ENCODE results near the gene SRSF7. TPM values are rescaled to one million over a fixed set of nuclear protein-coding genes. Genes with fewer than 3 reads are reported as not detected.
"Not testable (repeated sequence)": the region's sequence is repeated elsewhere in the genome, so short reads cannot be mapped to it uniquely, and the experiment has no call there.

The SRSF7 gene
- polyA plus RNA-seq, 2 donors = 102 to 136 TPM

GRCh38 chr2:38720613-38721241 is 30.4 kb downstream of the SRSF7 start:
- H3K27me3 ChIP-seq (ENCODE audit: control insufficient read depth in 1 of 2, insufficient read depth in 2 of 2, low read length in 2 of 2) = no peaks in the 10 kb centered on the region
- 24 to 39% methylated on average over 4 of the region's 4 CpGs for WGBS, 2 donors
- no peaks in the 10 kb centered on the region for H3K9me3 ChIP-seq (ENCODE audit: control insufficient read depth in 2 of 2, insufficient read depth in 1 of 2, low read depth in 1 of 2, low read length in 1 of 2)
- no peak overlapping the region for H3K4me3 ChIP-seq (ENCODE audit: low read depth in 1 of 2, low read length in 2 of 2)
- peak overlapping the region; percentile 51 to 64 for H3K27ac ChIP-seq (ENCODE audit: low read depth in 2 of 2, low read length in 1 of 2)
- no peaks in the 10 kb centered on the region for H3K36me3 ChIP-seq (ENCODE audit: control insufficient read depth in 2 of 2, insufficient read depth in 2 of 2, low read length in 1 of 2)
- H3K4me1 ChIP-seq (ENCODE audit: control insufficient read depth in 2 of 2, insufficient read depth in 2 of 2, low read length in 1 of 2) = no peaks in the 10 kb centered on the region

- Histone ChIP-seq H3K4me1 (ENCODE audit: control insufficient read depth in 2 of 2, insufficient read depth in 2 of 2, low read length in 1 of 2) (no peaks in the 10 kb centered on the region), H3K27me3 (ENCODE audit: control insufficient read depth in 1 of 2, insufficient read depth in 2 of 2, low read length in 2 of 2) (no peaks in the 10 kb centered on the region), H3K27ac (ENCODE audit: low read depth in 2 of 2, low read length in 1 of 2) (no peak overlapping the region), H3K9me3 (ENCODE audit: control insufficient read depth in 2 of 2, insufficient read depth in 1 of 2, low read depth in 1 of 2, low read length in 1 of 2) (no peaks in the 10 kb centered on the region), H3K36me3 (ENCODE audit: control insufficient read depth in 2 of 2, insufficient read depth in 2 of 2, low read length in 1 of 2) (no peaks in the 10 kb centered on the region), H3K4me3 (ENCODE audit: low read depth in 1 of 2, low read length in 2 of 2) (no peak overlapping the region)
- WGBS, 2 donors = 83 to 93% methylated on average over 12 of the region's 12 CpGs
Observed at GRCh38 chr2:38719706-38720105, 31.5 kb downstream of the SRSF7 start.

- Histone ChIP-seq H3K27ac (ENCODE audit: low read depth in 2 of 2, low read length in 1 of 2) (no peak overlapping the region), H3K36me3 (ENCODE audit: control insufficient read depth in 2 of 2, insufficient read depth in 2 of 2, low read length in 1 of 2) (no peaks in the 10 kb centered on the region), H3K27me3 (ENCODE audit: control insufficient read depth in 1 of 2, insufficient read depth in 2 of 2, low read length in 2 of 2) (no peaks in the 10 kb centered on the region), H3K4me3 (ENCODE audit: low read depth in 1 of 2, low read length in 2 of 2) (no peak overlapping the region), H3K4me1 (ENCODE audit: control insufficient read depth in 2 of 2, insufficient read depth in 2 of 2, low read length in 1 of 2) (no peaks in the 10 kb centered on the region), H3K9me3 (ENCODE audit: control insufficient read depth in 2 of 2, insufficient read depth in 1 of 2, low read depth in 1 of 2, low read length in 1 of 2) (no peaks in the 10 kb centered on the region)
- WGBS, 2 donors = 90 to 94% methylated on average over 4 of the region's 4 CpGs
Observed at GRCh38 chr2:38718601-38719000, 32.6 kb downstream of the SRSF7 start.

DNA sequence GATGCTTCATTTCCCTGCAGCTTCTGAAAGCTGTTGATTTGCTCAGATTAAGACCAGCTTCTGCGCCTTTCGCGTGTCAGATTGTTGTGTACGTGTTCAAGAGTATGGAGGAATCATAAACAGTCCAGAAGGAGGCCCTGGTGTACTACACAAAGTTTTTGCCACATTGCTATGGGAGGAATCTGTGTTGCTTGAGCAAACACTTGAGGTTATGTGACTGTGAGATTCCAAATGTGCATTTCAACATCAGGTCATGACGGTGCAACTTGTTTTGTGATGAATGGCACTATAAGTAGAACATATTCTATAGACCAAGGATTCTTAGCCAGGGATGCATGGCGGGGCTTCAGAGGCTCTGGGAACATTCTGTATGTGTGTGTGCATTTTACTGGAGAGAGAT is 35.0 kb downstream of the SRSF7 start:
- Histone ChIP-seq H3K27ac (ENCODE audit: low read depth in 2 of 2, low read length in 1 of 2) (no peak overlapping the region), H3K9me3 (ENCODE audit: control insufficient read depth in 2 of 2, insufficient read depth in 1 of 2, low read depth in 1 of 2, low read length in 1 of 2) (no peaks in the 10 kb centered on the region), H3K27me3 (ENCODE audit: control insufficient read depth in 1 of 2, insufficient read depth in 2 of 2, low read length in 2 of 2) (no peaks in the 10 kb centered on the region), H3K4me1 (ENCODE audit: control insufficient read depth in 2 of 2, insufficient read depth in 2 of 2, low read length in 1 of 2) (no peaks in the 10 kb centered on the region), H3K4me3 (ENCODE audit: low read depth in 1 of 2, low read length in 2 of 2) (no peak overlapping the region), H3K36me3 (ENCODE audit: control insufficient read depth in 2 of 2, insufficient read depth in 2 of 2, low read length in 1 of 2) (no peaks in the 10 kb centered on the region)
- WGBS, 2 donors = 84 to 87% methylated on average over 6 of the region's 6 CpGs

- H3K9me3 ChIP-seq (ENCODE audit: control insufficient read depth in 2 of 2, insufficient read depth in 1 of 2, low read depth in 1 of 2, low read length in 1 of 2); H3K4me1 ChIP-seq (ENCODE audit: control insufficient read depth in 2 of 2, insufficient read depth in 2 of 2, low read length in 1 of 2); H3K27me3 ChIP-seq (ENCODE audit: control insufficient read depth in 1 of 2, insufficient read depth in 2 of 2, low read length in 2 of 2); H3K4me3 ChIP-seq (ENCODE audit: low read depth in 1 of 2, low read length in 2 of 2); H3K27ac ChIP-seq (ENCODE audit: low read depth in 2 of 2, low read length in 1 of 2); H3K36me3 ChIP-seq (ENCODE audit: control insufficient read depth in 2 of 2, insufficient read depth in 2 of 2, low read length in 1 of 2): not testable (repeated sequence)
- WGBS, 2 donors = 77 to 100% methylated on average over 1 of the region's 1 CpG
Observed at GRCh38 chr2:38714941-38715340, 36.2 kb downstream of the SRSF7 start.

GRCh38 chr2:38713338-38713737 is 37.8 kb downstream of the SRSF7 start:
- WGBS, 2 donors = 68 to 77% methylated on average over 3 of the region's 3 CpGs
- no peaks in the 10 kb centered on the region for H3K4me1 ChIP-seq (ENCODE audit: control insufficient read depth in 2 of 2, insufficient read depth in 2 of 2, low read length in 1 of 2)

DNA sequence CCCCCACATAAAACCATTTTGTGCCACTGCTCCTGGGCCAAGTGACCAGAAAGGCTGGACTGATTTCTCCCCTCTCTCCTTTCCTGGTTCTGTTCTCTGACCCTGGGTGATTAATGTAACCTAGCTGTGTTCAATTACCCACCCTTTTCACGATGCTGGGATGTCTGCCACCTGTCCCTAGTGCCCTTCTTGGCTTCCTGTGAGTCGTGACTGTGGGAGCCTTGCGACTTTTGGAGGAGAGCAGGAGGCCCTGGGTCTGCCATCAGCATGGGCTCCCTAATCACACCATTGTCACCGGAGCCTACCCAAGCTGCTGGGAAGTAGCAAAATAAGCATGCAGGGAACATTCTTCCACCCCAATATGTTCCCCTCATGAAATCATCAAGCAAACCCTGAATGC is 38.3 kb downstream of the SRSF7 start:
- 73 to 77% methylated on average over 4 of the region's 4 CpGs for WGBS, 2 donors
- no peak overlapping the region for H3K4me3 ChIP-seq (ENCODE audit: low read depth in 1 of 2, low read length in 2 of 2)

More at GRCh38 chr2:38713338-38713737, 37.8 kb downstream of the SRSF7 start:
- Histone ChIP-seq H3K27ac (ENCODE audit: low read depth in 2 of 2, low read length in 1 of 2) (no peak overlapping the region), H3K4me3 (ENCODE audit: low read depth in 1 of 2, low read length in 2 of 2) (no peak overlapping the region), H3K36me3 (ENCODE audit: control insufficient read depth in 2 of 2, insufficient read depth in 2 of 2, low read length in 1 of 2) (no peaks in the 10 kb centered on the region), H3K27me3 (ENCODE audit: control insufficient read depth in 1 of 2, insufficient read depth in 2 of 2, low read length in 2 of 2) (no peaks in the 10 kb centered on the region), H3K9me3 (ENCODE audit: control insufficient read depth in 2 of 2, insufficient read depth in 1 of 2, low read depth in 1 of 2, low read length in 1 of 2) (no peaks in the 10 kb centered on the region)

DNA sequence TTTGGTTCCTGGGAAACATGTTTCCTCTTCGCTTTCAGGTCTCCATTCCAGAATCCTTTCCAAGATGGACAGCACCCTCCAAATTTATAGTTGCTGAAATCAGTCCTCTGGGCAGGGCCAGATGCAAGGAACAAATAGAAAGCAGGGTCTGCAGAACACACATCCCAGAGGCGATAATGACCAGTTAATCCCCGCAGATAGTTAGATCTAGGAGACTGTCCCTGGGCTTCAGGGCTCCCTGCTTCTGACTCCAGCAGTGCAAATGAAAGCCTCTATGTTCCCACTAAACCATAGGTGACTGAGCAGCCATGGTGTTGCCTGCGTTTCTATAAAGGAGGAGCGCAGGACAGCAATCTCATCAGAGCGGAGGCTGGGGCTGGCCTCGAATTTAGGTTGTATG is 38.7 kb downstream of the SRSF7 start:
- Histone ChIP-seq H3K27ac (ENCODE audit: low read depth in 2 of 2, low read length in 1 of 2) (no peak overlapping the region), H3K27me3 (ENCODE audit: control insufficient read depth in 1 of 2, insufficient read depth in 2 of 2, low read length in 2 of 2) (no peaks in the 10 kb centered on the region), H3K4me3 (ENCODE audit: low read depth in 1 of 2, low read length in 2 of 2) (no peak overlapping the region), H3K36me3 (ENCODE audit: control insufficient read depth in 2 of 2, insufficient read depth in 2 of 2, low read length in 1 of 2) (no peaks in the 10 kb centered on the region), H3K4me1 (ENCODE audit: control insufficient read depth in 2 of 2, insufficient read depth in 2 of 2, low read length in 1 of 2) (no peaks in the 10 kb centered on the region), H3K9me3 (ENCODE audit: control insufficient read depth in 2 of 2, insufficient read depth in 1 of 2, low read depth in 1 of 2, low read length in 1 of 2) (no peaks in the 10 kb centered on the region)
- 98% methylated on average over 7 of the region's 7 CpGs for WGBS, 2 donors

More for the DNA sequence above, 38.3 kb downstream of the SRSF7 start:
- Histone ChIP-seq H3K27me3 (ENCODE audit: control insufficient read depth in 1 of 2, insufficient read depth in 2 of 2, low read length in 2 of 2) (no peaks in the 10 kb centered on the region), H3K27ac (ENCODE audit: low read depth in 2 of 2, low read length in 1 of 2) (no peak overlapping the region), H3K4me1 (ENCODE audit: control insufficient read depth in 2 of 2, insufficient read depth in 2 of 2, low read length in 1 of 2) (no peaks in the 10 kb centered on the region), H3K9me3 (ENCODE audit: control insufficient read depth in 2 of 2, insufficient read depth in 1 of 2, low read depth in 1 of 2, low read length in 1 of 2) (no peaks in the 10 kb centered on the region), H3K36me3 (ENCODE audit: control insufficient read depth in 2 of 2, insufficient read depth in 2 of 2, low read length in 1 of 2) (no peaks in the 10 kb centered on the region)

DNA sequence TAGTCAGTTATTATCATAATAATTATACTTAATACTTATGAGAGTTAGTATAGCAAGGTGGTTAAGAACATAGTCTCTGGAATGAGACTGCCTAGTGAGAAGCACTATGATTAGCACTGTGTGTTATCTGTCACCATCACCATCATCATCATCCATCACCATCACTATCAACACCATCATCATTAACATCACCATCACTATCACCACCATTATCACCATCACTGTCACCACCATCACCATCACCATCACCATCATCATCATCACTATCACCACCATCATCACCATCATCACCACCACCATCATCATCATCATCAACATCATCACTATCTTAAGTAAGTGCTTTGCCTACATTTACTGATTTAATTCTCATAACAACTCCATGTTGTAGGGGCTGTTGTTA is 39.6 kb downstream of the SRSF7 start:
- Histone ChIP-seq H3K4me3 (ENCODE audit: low read depth in 1 of 2, low read length in 2 of 2) (no peak overlapping the region), H3K27me3 (ENCODE audit: control insufficient read depth in 1 of 2, insufficient read depth in 2 of 2, low read length in 2 of 2) (no peaks in the 10 kb centered on the region), H3K4me1 (ENCODE audit: control insufficient read depth in 2 of 2, insufficient read depth in 2 of 2, low read length in 1 of 2) (no peaks in the 10 kb centered on the region), H3K9me3 (ENCODE audit: control insufficient read depth in 2 of 2, insufficient read depth in 1 of 2, low read depth in 1 of 2, low read length in 1 of 2) (no peaks in the 10 kb centered on the region), H3K36me3 (ENCODE audit: control insufficient read depth in 2 of 2, insufficient read depth in 2 of 2, low read length in 1 of 2) (no peaks in the 10 kb centered on the region), H3K27ac (ENCODE audit: low read depth in 2 of 2, low read length in 1 of 2) (no peak overlapping the region)

DNA sequence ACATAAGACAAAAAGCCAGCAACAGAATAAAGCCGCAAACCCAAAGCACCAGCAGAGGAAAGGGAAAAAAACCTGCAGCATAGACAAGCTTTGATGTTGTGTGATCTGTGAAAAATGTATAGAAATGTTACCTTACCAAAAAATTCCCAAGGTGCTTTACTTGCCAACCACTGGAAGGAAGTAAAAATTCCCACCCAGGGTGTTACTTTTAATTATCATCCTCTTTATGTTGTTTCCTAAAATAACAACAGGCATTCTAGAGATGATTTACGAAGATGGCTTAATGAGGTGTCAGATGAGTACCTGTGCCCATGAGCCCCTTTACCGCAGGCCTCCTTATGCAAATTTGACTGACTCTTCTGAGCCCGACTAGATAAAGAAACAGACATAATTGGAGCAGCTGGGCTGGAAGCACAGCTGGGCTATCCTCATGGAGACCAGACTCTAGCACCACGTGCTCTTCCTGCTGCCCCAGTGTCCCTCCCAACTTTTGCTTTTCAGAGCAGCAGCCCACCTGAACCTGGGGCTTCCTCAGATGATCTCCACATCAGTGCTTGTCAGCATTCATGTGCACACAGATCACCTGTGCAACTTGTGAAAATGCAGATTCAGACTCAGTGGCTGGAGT is 41.5 kb downstream of the SRSF7 start:
- Histone ChIP-seq H3K36me3 (ENCODE audit: control insufficient read depth in 2 of 2, insufficient read depth in 2 of 2, low read length in 1 of 2) (no peaks in the 10 kb centered on the region), H3K27me3 (ENCODE audit: control insufficient read depth in 1 of 2, insufficient read depth in 2 of 2, low read length in 2 of 2) (no peaks in the 10 kb centered on the region), H3K4me3 (ENCODE audit: low read depth in 1 of 2, low read length in 2 of 2) (no peak overlapping the region), H3K4me1 (ENCODE audit: control insufficient read depth in 2 of 2, insufficient read depth in 2 of 2, low read length in 1 of 2) (no peaks in the 10 kb centered on the region), H3K9me3 (ENCODE audit: control insufficient read depth in 2 of 2, insufficient read depth in 1 of 2, low read depth in 1 of 2, low read length in 1 of 2) (no peaks in the 10 kb centered on the region), H3K27ac (ENCODE audit: low read depth in 2 of 2, low read length in 1 of 2) (no peak overlapping the region)
- 61 to 71% methylated on average over 5 of the region's 5 CpGs for WGBS, 2 donors
